ENCODE measurements around the gene TRAPPC11. TPM values are rescaled to one million over a fixed set of nuclear protein-coding genes. Genes with fewer than 3 reads are reported as not detected.
"Not testable (repeated sequence)": the region's sequence is repeated elsewhere in the genome, so short reads cannot be mapped to it uniquely, and the experiment has no call there.

TRAPPC11 gene
- polyA plus RNA-seq, 1 experiment: 21.2 TPM

GRCh38 chr4:183722731-183723560, 63.9 kb downstream of the TRAPPC11 start:
- no peak for DNase-seq (ENCODE audit: low read depth)
- ChIA-PET POLR2A (no interaction called here), CTCF (interaction anchor here (0.7 kb wide), 1 partner anchor 279 kb away, joined by 3 read pairs; no protein-coding TSS in a partner anchor)
- no peak for TF ChIP-seq CTCF (IDR thresholded peaks at IDR 0.05; ENCODE audit: insufficient read depth, low read depth, low read length)
- no peaks in the 10 kb centered on the region for H3K36me3 ChIP-seq (ENCODE audit: control insufficient read depth, insufficient read depth, low read length)
- peak overlapping the region; percentile 49 for H3K4me3 ChIP-seq (ENCODE audit: low read depth, low read length)
- H3K27me3 ChIP-seq (ENCODE audit: control insufficient read depth, insufficient read depth, low read length): no peaks in the 10 kb centered on the region

- DNase-seq (ENCODE audit: low read depth): no peak
- TF ChIP-seq CTCF (IDR thresholded peaks at IDR 0.05; ENCODE audit: insufficient read depth, low read depth, low read length): no peak
- POLR2A ChIA-PET: no interaction called here
Observed at GRCh38 chr4:183723561-183724228, 64.6 kb downstream of the TRAPPC11 start.

DNA sequence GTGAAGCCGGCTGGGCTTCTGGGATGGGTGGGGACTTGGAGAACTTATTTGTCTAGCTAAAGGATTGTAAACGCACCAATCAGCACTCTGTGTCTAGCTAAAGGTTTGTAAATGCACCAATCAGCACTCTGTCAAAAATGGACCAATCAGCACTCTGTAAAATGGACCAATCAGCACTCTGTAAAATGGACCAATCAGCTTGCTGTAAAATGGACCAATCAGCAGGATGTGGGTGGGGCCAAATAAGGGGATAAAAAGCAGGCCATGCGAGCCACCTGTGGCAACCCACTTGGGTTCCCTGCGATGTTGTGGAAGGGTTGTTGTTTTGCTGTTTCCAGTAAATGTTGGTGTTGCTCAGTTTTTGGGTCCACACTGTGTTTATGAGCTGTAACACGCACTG, 66.5 kb downstream of the TRAPPC11 start:
- CTCF ChIA-PET: interaction anchor here (0.9 kb wide), 1 partner anchor 8 kb away, joined by 3 read pairs; no protein-coding TSS in a partner anchor
- H3K4me3 ChIP-seq (ENCODE audit: low read depth, low read length); H3K36me3 ChIP-seq (ENCODE audit: control insufficient read depth, insufficient read depth, low read length); DNase-seq (ENCODE audit: low read depth); POLR2A ChIA-PET; H3K27me3 ChIP-seq (ENCODE audit: control insufficient read depth, insufficient read depth, low read length): not testable (repeated sequence)

More at GRCh38 chr4:183723561-183724228, 64.6 kb downstream of the TRAPPC11 start:
- Histone ChIP-seq H3K27me3 (ENCODE audit: control insufficient read depth, insufficient read depth, low read length) (no peaks in the 10 kb centered on the region), H3K4me3 (ENCODE audit: low read depth, low read length) (no peak overlapping the region), H3K36me3 (ENCODE audit: control insufficient read depth, insufficient read depth, low read length) (no peaks in the 10 kb centered on the region)
- CTCF ChIA-PET: interaction anchor here (0.7 kb wide), 1 partner anchor 280 kb away, joined by 3 read pairs; no protein-coding TSS in a partner anchor

DNA sequence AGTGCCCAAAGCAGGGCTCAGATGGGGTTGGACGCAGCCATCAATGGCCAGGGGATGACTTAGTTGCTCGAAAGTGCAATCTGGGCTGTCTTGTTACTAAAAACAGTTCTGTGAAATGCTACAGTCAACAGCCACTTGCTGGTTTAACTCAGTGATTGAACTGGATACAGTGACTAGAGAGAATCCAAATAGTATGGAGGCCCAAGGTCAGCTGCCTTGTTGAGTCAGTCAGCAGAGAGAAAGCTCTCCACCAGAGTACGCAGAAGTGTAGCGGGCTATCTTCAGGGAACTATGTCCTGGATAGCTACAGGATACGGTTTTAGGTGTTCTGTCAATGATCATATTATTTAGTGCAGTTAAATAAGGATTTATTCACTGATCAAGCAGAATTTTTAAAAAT, 68.4 kb downstream of the TRAPPC11 start:
- Histone ChIP-seq H3K36me3 (ENCODE audit: control insufficient read depth, insufficient read depth, low read length) (no peaks in the 10 kb centered on the region), H3K4me3 (ENCODE audit: low read depth, low read length) (no peak overlapping the region), H3K27me3 (ENCODE audit: control insufficient read depth, insufficient read depth, low read length) (no peaks in the 10 kb centered on the region)
- TF ChIP-seq CTCF (IDR thresholded peaks at IDR 0.05; ENCODE audit: insufficient read depth, low read depth, low read length): no peak
- CTCF ChIA-PET: no interaction called here
- POLR2A ChIA-PET: no interaction called here
- no peak for DNase-seq (ENCODE audit: low read depth)

- Histone ChIP-seq H3K36me3 (ENCODE audit: control insufficient read depth, insufficient read depth, low read length) (no peaks in the 10 kb centered on the region), H3K4me3 (ENCODE audit: low read depth, low read length) (no peak overlapping the region), H3K27me3 (ENCODE audit: control insufficient read depth, insufficient read depth, low read length) (no peaks in the 10 kb centered on the region)
- CTCF ChIA-PET: no interaction called here
- TF ChIP-seq CTCF (IDR thresholded peaks at IDR 0.05; ENCODE audit: insufficient read depth, low read depth, low read length): no peak
- POLR2A ChIA-PET: interaction anchor here (0.5 kb wide), 1 partner anchor 250 kb away, joined by 5 read pairs; no protein-coding TSS in a partner anchor
- DNase-seq (ENCODE audit: low read depth): no peak
Observed at GRCh38 chr4:183728223-183729068, 69.4 kb downstream of the TRAPPC11 start.
